CMK (cell line): ENCODE measurements around the gene REN.
A peak's percentile ranks its signal among the peaks of the same experiment; 100 is the strongest.

Source experiments
- DNase-seq: peaks from one replicate; pipeline ENCODE4 v3.0.0-alpha.2; 2010; ENCODE audit warnings: low read depth

The REN gene

DNA sequence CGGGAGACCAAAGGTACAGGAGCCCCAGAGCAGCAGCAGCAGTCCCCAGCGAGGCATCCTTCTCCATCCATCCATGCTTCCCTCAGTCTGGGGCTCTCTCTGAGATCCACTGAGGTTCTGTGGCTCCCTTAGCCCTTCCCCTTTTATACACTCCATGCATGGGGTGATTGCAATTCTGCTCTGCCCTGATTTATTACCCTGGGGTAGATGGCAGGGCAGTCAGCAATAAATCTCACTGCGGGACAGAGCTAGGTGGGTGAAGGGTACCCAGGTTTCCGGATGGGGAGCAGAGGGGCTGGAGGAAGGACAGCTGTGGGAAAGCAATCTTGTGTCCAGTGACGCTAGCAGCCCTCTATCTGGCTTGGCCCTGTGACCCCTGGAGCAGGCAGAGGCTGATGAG, at the start of gene REN:
Gene REN (minus strand): TSS at position 119 of the 400 bp plus-strand sequence. CDS start 44 bp downstream, at position 75.
- DNase-seq, result no peak

DNA sequence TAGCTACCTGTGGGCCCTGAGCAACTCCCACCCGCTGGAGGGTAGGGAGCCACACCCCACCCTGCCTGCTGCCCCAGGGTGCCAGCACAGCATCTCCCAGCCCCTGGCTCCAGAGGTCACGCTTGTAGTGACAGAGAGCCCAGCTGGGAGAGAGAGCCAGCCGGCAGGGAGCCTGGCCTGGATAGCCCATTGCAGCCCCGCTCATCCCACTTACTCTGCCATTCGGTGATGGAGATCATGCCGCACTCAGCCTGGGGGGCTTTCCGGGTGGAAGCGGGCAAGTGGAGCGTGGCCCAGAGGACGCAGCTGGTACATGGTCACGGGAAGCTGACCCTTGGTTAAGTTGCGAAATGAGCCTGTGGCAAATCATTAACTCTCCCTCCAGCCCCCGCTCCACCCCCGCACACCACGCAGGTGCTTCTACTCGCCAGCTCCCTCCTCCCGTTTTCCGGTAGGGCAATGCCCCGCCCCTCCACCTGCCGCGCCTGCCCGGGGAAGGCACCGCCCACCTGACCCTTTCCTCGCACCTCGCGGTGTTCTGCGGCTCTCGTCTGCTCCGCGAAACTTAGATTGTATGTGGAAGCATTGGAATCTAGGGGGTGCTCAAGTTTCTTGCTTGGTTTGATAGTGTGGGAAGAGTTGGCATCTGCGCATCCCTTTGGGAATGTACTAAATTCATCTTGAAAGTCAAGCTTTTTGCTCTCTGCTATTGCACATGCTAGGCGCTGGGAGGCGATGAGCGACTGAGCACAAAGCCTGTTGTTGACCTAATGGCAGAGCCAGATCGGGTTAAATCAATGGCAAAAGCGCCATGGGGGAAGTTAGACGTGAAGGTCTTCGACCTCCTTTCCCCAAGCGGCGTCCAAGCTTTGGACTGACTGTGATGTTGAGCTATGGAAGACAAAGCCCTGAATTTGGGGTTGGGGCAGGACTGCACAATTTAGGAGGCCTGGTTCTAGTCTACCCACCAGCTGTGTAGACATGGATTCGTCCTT, 47.8 kb upstream of the REN start, which contains the start of gene GOLT1A:
Gene GOLT1A (minus strand): TSS at position 321 of the 995 bp plus-strand sequence. CDS start 82 bp downstream, at position 239.
- no peak for DNase-seq

- no peak for DNase-seq
Measured at GRCh38 chr1:204212715-204213114, 46.6 kb upstream of the REN start.

- no peak for DNase-seq
Measured at GRCh38 chr1:204211046-204211445, 44.9 kb upstream of the REN start.

DNA sequence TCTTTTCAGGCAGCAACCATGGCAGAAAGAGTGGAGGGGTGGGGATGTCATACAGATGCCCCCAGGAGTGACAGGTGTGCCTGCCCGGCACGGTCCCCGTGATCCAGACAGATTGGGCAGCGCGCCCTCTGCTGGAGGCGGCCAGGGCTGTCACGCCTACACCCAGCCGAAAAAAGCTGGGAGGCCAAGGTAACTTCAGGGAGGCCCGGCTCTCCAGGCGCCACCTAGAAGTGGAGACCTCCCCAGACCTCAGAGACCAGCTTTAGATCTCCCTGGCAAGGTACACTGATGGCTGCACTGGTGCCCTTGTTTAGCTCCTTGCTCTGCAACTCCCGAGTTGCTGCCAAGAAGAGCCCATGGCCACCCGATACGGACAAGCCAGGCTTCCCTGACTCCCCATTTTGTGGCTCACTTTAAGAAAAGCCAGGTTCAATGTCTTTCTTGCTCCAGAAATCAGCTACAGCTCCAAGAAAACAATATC, 41.0 kb upstream of the REN start:
- no peak for DNase-seq

DNA sequence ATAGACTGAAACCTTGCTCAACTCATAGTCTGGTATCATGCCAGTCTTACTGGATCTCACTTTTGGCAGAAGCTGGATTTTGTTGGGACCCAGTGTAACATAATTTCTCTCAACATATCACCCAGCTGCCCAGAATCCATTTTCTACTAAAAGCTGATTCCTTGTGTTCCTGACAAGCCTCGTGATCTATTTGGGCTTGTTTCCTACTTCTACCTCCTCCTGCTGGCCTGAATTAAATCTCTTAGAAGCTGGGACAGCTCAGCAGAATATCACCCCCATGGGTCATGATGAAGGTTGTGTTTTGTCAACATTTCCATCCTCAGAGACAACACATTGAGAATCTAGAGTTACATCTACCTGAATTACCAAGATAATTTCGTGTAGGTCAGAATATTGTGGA, 40.0 kb upstream of the REN start:
- no peak for DNase-seq

GRCh38 chr1:204205486-204205885, 39.3 kb upstream of the REN start:
- DNase-seq, result no peak

- DNase-seq, result no peak
Measured at GRCh38 chr1:204204944-204205343, 38.8 kb upstream of the REN start.

DNA sequence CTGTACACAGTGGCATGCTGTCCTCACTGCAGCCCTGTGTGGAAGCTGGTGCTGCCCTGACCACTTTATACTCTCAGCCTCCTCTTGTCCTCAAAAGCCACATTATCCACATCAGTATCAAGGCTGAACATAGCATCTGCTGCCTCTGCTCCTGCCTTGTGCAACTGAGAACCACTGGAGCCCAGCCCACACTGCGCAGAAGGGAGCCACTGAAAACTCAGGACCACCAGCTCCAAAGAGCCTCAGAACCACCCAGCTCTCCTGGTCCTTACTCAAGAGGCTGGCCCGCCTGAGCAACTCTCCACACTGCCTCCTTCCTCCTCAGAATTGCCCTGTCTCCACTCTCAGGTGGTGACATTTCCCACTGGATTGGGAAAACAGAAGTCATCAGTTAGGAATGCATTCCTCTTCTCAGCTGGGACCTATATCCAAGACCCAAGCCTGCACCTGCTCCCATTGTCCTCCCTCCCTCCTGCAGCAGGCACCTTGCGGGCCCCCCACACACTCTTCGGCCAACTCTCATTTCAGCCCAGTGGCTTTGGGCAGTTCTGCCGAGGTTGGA, 37.1 kb upstream of the REN start:
- no peak for DNase-seq

DNA sequence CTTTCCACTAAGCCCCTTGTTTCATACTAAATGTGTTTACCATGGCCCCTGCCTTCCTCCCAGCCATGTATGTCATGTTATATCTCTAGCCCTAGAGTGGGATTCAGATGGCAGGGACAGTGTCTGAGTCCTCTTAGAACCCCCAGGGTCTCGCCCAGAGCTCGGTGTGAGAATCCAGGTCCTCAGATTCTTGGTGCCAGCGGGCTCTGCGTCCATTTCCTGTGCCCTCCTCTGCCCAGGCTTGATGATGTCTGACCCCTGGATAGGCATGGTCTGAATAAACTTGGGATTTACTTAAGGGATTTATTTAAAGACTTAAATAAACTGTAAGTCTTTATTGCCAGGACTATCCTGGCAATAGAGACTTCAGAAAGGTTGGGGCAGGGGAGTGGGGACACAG, 36.3 kb upstream of the REN start:
- no peak for DNase-seq

- DNase-seq, result no peak
Measured at GRCh38 chr1:204201348-204202040, 35.4 kb upstream of the REN start.

DNA sequence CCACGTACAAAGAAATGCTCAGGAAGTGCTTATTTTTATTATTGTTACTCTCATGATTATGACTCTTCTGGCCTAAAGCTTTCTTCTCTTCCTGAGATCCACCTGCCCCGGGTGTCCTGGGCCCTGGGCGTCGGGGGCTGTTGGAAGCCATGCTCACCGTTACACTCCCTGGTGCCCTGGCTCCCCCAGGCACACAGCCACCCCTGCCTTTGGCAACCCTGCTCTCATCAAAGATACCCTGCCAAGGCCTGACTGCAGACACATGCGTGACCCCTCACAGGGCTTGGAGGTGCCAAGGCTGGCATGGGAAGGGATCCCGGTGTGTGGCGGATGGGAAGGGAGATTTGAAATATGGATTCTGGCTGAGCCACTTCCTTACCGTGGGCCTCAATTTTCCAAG, 33.4 kb upstream of the REN start:
- DNase-seq, result no peak

- DNase-seq, result no peak
Measured at GRCh38 chr1:204198348-204199340, 32.5 kb upstream of the REN start.

GRCh38 chr1:204197068-204197467, 30.9 kb upstream of the REN start:
- DNase-seq, result no peak

GRCh38 chr1:204196068-204196795, 30.1 kb upstream of the REN start, which contains the start of gene KISS1:
Gene KISS1 (minus strand): TSS chr1:204196491. CDS start chr1:204192876, 3,615 bp downstream.
- no peak for DNase-seq

DNA sequence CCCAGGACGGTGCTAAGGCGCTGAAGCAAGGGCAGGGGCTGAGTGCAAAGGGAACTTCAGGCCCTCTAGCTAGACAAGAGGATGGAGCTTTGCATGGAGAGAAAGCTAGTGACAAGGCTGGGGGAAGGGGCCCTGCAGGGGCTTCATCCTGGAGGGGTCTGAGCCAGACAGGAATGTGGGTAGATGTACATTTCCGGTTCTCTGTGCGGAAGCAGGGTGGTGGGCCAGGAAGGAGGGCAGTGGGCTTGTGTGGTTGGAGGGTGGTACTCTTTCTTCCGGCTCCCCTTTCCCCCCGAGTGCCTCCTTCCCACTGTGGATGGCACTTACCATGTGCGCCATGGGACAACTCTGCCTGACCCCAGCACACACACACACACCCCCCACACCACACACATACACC, 28.6 kb upstream of the REN start:
- DNase-seq, result peak; percentile 76

GRCh38 chr1:204194080-204194479, 27.9 kb upstream of the REN start:
- no peak for DNase-seq

DNA sequence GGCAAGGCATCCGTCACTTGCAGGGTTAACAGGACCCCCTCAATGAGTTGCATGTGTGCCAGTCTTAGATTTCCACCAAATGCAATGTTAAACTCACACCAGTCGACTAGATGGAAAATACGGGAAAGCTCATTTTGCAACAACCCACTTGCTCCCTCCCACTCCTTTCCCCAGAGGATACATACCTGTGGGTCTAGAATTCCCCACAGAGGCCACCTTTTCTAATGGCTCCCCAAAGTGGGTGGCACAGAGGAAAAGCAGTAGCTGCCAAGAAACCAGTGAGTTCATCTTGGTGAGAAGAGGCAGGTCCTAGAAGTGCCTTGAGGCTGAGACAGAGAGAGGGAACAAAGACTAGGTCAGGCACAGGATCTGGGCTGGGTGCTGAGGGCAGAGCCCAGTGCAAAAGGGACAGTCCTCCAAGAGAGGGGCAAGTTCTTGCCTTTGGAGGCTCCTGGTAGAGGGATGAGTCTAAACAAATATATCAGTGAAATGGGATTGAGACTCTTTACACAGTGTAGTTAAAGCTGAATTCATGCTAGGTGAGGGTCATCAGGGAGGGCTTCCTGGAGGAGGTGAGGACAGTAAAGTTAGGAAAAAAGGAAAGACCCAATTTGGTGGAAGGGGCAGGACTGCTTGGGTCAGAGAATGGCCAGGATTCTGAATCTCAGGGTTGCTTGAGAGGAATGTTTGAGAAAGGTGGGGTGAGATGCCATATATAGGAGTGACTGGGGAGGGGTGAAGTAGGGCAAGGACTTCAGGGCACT, 26.6 kb upstream of the REN start:
- no peak for DNase-seq

DNA sequence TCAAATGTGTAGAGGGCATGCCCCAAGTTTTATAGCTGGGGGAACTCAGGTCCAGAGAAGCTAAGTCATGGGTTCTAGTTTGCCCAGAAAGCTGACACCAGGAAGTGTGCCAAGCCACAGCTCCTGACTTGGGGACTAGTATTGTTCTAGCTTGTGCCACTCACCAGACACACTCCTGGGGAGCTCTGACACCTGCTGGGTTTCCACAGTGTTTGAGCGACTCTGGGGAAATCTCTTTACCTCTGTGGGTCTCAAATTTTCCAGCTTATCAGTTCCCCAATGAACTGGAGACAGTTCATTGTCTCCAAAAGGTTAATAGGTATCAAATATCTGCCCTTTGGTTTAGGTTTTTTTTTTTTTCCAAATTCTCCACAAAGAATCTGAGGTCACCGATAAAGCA, 25.9 kb upstream of the REN start:
- no peak for DNase-seq

DNA sequence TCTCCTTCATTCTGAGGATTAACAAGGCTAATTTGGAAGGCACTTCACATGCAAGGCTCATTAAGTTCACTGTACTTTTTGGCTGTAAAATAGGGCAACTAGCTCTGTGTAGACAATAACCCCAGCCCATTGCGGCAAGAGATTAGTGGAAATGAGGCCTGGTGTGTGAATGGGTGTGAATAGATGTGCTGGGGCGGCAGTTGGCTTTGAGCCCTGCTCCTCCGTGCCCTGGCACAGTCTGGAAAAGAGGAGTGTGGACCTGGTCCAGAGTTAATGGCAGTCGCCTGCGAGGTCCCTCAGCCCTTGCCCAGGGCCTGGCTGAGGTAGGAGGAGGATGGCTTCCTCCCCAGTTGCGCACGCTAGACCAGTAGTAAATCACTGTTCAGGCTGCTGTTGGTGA, 25.3 kb upstream of the REN start:
- no peak for DNase-seq
